ENCODE results near the gene SSNA1.
A peak's percentile ranks its signal among the peaks of the same experiment; 100 is the strongest.

The SSNA1 gene

DNA sequence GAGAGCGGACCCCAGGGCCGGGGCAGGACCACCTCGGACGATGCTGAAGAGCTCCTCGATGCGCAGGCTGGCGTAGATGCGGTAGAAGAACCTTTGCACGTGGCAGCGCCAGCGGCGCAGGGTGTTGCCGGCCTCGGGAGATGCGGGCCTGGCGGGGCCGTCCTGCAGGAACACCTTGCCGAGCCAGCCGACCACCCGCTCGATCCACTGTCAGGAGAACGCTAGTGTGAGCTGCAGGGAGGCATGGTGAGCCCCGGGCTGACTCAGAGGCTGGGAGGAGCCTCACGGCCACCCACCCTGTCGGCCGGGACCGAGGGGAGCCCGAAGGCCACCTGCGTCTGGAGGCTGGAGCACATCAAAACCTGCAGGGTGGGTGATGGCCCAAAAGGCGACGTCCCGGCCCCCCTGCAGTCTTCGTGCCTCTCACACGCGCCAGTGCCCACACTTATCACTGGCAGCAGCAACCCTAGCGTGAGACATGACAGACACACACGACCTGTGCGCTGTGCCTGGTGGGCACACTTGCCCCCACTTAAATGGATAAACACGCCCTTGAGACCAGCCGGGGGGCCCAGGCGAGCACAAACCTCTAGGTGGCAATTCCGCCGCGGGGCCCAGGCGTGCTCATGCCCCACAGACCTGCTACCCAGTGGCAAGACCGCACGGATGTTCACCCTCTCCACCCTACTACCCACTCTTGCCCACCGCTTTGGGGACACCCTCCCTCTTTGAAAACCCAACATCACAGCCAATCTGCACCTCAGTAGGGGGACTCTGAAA is 3.4 kb upstream of the SSNA1 start:
- Mint-ChIP-seq H3K4me3 (no peak overlapping the region), H3K27ac (no peak overlapping the region), H3K4me1 (peaks cover 32% of the 10 kb centered on the region), H3K9me3 (no peaks in the 10 kb centered on the region), H3K27me3 (no peaks in the 10 kb centered on the region), H3K36me3 (no peaks in the 10 kb centered on the region)

- Mint-ChIP-seq H3K4me3 (peak overlapping the region; percentile 95), H3K36me3 (no peaks in the 10 kb centered on the region), H3K4me1 (peaks cover 32% of the 10 kb centered on the region), H3K27ac (no peak overlapping the region), H3K9me3 (no peaks in the 10 kb centered on the region), H3K27me3 (no peaks in the 10 kb centered on the region)
These were observed 2.6 kb upstream of the SSNA1 start for GRCh38 chr9:137185921-137186320.

- no peaks in the 10 kb centered on the region for H3K9me3 Mint-ChIP-seq
- peaks cover 32% of the 10 kb centered on the region for H3K4me1 Mint-ChIP-seq
- H3K27ac Mint-ChIP-seq: no peak overlapping the region
- H3K27me3 Mint-ChIP-seq: no peaks in the 10 kb centered on the region
- peak overlapping the region; percentile 95 for H3K4me3 Mint-ChIP-seq
- H3K36me3 Mint-ChIP-seq: no peaks in the 10 kb centered on the region
These were observed 2.1 kb upstream of the SSNA1 start for GRCh38 chr9:137186385-137186784.

DNA sequence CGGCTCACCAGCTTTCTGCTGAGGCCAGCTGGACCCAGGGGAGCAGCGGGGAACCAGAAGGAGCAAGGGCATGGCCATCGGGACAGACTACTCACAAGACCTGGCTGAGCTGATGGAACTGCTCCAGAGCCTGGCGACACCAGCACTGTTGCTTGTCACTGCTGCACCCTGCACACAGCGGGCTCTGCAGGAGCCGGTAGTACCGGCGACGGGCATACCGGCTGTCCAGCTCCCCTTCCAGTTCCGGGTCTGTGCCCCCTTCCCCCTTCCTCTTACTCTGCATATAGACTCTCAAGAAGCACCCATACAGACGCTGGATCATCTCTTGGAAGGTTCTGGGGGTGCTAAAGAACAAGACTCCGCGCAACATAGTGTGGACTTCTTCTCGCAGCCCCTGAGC is 1.1 kb upstream of the SSNA1 start:
- Mint-ChIP-seq H3K4me3 (peak overlapping the region; percentile 95), H3K9me3 (no peaks in the 10 kb centered on the region), H3K27me3 (no peaks in the 10 kb centered on the region), H3K4me1 (peaks cover 32% of the 10 kb centered on the region), H3K27ac (peak overlapping the region; percentile 91), H3K36me3 (no peaks in the 10 kb centered on the region)

GRCh38 chr9:137188086-137188489 is 388 bp upstream of the SSNA1 start:
- Mint-ChIP-seq H3K4me1 (peaks cover 32% of the 10 kb centered on the region), H3K9me3 (no peaks in the 10 kb centered on the region), H3K27ac (peak overlapping the region; percentile 91), H3K27me3 (no peaks in the 10 kb centered on the region), H3K36me3 (no peaks in the 10 kb centered on the region), H3K4me3 (peak overlapping the region; percentile 95)

DNA sequence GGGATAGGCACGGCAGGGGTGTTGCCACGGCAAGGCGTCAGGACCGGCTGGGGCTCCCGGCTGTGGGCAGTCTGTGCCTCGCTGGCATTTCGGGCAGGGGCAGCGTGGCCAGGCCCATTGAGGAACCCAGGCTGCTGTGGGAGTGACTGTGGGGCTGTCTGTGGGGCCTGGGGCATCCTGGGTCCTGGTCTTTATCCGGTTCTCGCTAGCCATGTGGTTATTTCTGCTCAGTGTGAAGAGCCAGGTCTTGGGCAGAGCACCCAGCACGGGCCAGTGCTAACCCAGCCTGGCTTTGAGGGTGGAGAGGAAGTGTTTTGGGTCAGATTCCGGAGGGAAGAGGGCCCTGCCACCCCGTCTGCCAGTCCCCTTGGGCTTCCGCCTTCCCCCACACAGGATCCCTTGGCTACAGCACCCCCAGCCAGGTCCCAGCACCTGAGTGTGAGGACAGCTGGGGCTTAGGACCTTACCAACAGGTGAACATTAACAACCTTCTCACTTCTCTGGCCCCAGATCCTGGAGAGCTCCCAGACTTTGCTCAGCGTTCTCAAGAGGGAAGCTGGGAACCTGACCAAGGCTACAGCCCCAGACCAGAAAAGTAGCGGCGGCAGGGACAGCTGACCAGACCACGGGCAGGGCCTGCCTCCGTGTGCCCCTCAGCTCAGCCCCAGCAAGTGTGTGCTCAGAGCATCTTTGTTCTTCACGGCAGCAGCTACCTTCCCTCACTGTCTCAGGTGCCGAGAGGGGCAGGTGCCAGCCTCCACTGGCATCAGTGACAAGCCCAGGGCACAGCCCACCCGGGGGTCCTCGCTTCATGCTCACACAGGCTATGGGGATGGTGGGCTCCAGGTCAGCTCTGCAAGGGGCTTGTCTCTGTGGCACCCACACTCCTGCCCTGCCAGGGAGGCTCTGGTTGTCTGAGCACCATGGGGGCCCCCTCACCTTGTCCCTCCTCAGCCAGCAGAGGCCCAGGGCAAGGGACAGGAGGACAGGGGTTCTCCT is 1.1 kb downstream of the SSNA1 start:
- Mint-ChIP-seq H3K27me3 (no peaks in the 10 kb centered on the region), H3K4me3 (peak overlapping the region; percentile 89), H3K36me3 (no peaks in the 10 kb centered on the region), H3K9me3 (no peaks in the 10 kb centered on the region), H3K27ac (peak overlapping the region; percentile 87), H3K4me1 (peaks cover 25% of the 10 kb centered on the region)

DNA sequence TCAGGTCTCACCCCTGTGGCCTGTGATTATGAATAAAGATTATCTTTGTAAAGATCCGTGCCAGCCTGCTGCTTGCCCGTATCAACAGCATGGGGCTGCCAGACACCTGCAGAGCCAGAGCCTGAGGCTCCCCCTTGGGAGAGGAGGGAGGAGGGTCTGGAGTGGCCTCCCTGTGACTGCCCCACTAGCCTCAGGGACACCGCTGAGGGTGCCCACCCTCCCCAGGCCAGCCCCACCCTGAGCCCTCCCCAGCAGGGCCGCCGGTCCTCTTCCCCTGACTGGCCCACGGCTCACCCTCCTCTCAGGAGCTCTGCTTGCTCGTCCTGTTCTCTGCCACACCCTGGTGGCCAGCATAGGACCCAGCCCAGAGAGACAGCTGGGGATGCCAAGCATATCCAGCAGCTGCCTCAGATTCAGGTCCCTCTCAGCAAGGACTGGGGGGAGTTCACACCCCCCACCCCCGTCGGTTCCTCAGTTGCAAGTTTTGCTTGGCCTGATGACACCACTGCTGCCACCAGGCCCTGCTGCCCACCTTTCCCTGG is 1.9 kb downstream of the SSNA1 start:
- Mint-ChIP-seq H3K27ac (peak overlapping the region; percentile 51), H3K36me3 (no peaks in the 10 kb centered on the region), H3K4me3 (peak overlapping the region; percentile 55), H3K4me1 (peaks cover 25% of the 10 kb centered on the region), H3K9me3 (no peaks in the 10 kb centered on the region), H3K27me3 (no peaks in the 10 kb centered on the region)

GRCh38 chr9:137191245-137191644 is 2.8 kb downstream of the SSNA1 start:
- H3K27ac Mint-ChIP-seq: no peak overlapping the region
- peaks cover 24% of the 10 kb centered on the region for H3K4me1 Mint-ChIP-seq
- no peaks in the 10 kb centered on the region for H3K27me3 Mint-ChIP-seq
- no peaks in the 10 kb centered on the region for H3K9me3 Mint-ChIP-seq
- no peak overlapping the region for H3K4me3 Mint-ChIP-seq
- H3K36me3 Mint-ChIP-seq: no peaks in the 10 kb centered on the region

- no peaks in the 10 kb centered on the region for H3K9me3 Mint-ChIP-seq
- H3K4me3 Mint-ChIP-seq: no peak overlapping the region
- no peaks in the 10 kb centered on the region for H3K36me3 Mint-ChIP-seq
- H3K27ac Mint-ChIP-seq: no peak overlapping the region
- H3K4me1 Mint-ChIP-seq: peaks cover 17% of the 10 kb centered on the region
- H3K27me3 Mint-ChIP-seq: no peaks in the 10 kb centered on the region
These were observed 3.4 kb downstream of the SSNA1 start for GRCh38 chr9:137191691-137192447.

DNA sequence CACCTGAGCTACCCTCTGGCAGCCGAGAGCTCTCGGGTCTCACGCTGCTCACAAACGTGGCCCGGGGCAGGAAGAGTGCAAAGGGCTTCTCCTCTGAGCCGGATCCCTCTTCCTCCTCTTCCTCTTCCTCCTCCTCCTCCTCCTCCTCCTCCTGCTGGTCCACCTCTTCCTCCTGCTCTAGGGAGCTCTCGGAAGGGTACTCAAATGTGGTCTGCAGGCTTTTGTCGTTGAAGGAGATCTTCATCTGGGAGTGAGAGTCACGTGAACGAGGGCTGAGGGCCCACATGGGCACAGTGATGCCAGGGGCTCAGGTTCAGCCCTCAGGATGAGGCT is 3.9 kb downstream of the SSNA1 start:
- peak overlapping the region; percentile 72 for H3K27ac Mint-ChIP-seq
- no peaks in the 10 kb centered on the region for H3K36me3 Mint-ChIP-seq
- H3K4me1 Mint-ChIP-seq: peaks cover 12% of the 10 kb centered on the region
- no peaks in the 10 kb centered on the region for H3K27me3 Mint-ChIP-seq
- H3K4me3 Mint-ChIP-seq: no peak overlapping the region
- H3K9me3 Mint-ChIP-seq: no peaks in the 10 kb centered on the region

DNA sequence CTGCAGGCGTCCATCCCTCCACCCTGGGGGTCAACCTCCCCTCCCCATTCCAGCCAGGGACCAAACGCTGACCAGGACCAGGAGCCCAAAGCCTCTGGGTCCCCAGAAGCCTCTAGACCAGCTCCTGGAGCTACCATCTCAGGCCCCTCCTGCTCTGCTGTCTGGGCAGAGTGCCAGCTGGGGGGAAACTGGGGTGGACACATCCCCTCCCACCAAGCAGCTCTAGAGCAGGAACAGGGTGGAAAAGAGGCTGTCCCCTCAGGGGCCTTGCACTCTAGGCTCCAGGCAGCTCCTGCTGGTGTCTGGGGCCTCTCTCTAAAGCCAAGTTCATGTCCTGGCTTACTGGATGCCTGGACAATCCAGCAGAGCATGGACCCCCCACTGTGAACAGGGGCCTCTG is 4.4 kb downstream of the SSNA1 start:
- Mint-ChIP-seq H3K36me3 (no peaks in the 10 kb centered on the region), H3K27me3 (no peaks in the 10 kb centered on the region), H3K4me1 (peaks cover 9% of the 10 kb centered on the region), H3K4me3 (no peak overlapping the region), H3K9me3 (no peaks in the 10 kb centered on the region), H3K27ac (no peak overlapping the region)

- Mint-ChIP-seq H3K27ac (no peak overlapping the region), H3K4me1 (peaks cover 9% of the 10 kb centered on the region), H3K36me3 (no peaks in the 10 kb centered on the region), H3K4me3 (no peak overlapping the region), H3K27me3 (no peaks in the 10 kb centered on the region), H3K9me3 (no peaks in the 10 kb centered on the region)
These were observed 5.3 kb downstream of the SSNA1 start for GRCh38 chr9:137193771-137194170.

- H3K4me1 Mint-ChIP-seq: peaks cover 4% of the 10 kb centered on the region
- H3K9me3 Mint-ChIP-seq: no peaks in the 10 kb centered on the region
- H3K27me3 Mint-ChIP-seq: no peaks in the 10 kb centered on the region
- H3K36me3 Mint-ChIP-seq: no peaks in the 10 kb centered on the region
- H3K27ac Mint-ChIP-seq: no peak overlapping the region
- H3K4me3 Mint-ChIP-seq: no peak overlapping the region
These were observed 5.9 kb downstream of the SSNA1 start for GRCh38 chr9:137194388-137194787.

- Mint-ChIP-seq H3K27ac (no peak overlapping the region), H3K4me3 (no peak overlapping the region), H3K27me3 (no peaks in the 10 kb centered on the region), H3K9me3 (no peaks in the 10 kb centered on the region), H3K4me1 (peaks cover 3% of the 10 kb centered on the region), H3K36me3 (no peaks in the 10 kb centered on the region)
These were observed 6.4 kb downstream of the SSNA1 start for GRCh38 chr9:137194909-137195308.

DNA sequence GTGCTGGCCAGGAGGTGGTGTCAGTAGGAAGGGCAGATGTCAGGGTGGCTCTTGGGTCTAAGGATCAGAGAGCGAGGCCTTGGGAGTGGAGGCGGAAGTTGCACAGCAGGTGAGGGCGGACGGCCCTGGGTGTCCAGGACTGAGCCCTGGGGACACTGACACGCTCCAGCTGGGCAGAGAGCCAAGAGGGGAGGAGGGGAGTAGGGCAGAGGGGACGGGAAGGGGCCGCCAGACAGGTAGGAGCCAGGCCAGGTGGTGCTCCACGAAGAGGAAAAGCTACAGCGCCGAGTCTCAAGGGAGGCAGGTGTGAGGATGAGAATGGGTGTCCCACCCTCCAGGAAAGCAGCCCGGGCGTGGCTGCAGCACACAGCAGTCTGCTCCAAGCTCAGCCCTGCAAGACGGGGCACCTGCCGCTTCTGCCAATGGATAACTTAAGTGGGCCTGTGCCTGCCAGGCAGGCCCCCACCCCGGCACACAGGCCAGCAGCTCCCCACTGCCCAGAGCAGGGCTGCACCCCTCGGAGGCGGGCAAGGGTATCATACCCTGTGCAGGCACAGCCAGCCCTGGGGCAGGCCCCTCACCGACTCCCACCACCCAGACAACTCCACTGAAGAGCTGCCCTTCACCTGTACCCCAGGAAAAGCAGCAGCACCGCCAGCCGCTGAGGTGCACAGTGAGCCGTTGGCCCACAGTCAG is 7.2 kb downstream of the SSNA1 start:
- no peak overlapping the region for H3K4me3 Mint-ChIP-seq
- no peak overlapping the region for H3K27ac Mint-ChIP-seq
- H3K4me1 Mint-ChIP-seq: peaks cover 3% of the 10 kb centered on the region
- no peaks in the 10 kb centered on the region for H3K27me3 Mint-ChIP-seq
- no peaks in the 10 kb centered on the region for H3K9me3 Mint-ChIP-seq
- H3K36me3 Mint-ChIP-seq: no peaks in the 10 kb centered on the region

Measured in activated naive CD4-positive, alpha-beta T cell treated with anti-CD3 and anti-CD28 coated beads, Interleukin-2, amount 50 U/mL, for 24 hours (primary cell).